NCI-H2107 treated with DMSO at 0.1 percent for 48 hours (cell line): ENCODE data around the gene ELL.
"Not testable (repeated sequence)": the region's sequence is repeated elsewhere in the genome, so short reads cannot be mapped to it uniquely, and the experiment has no call there.

Experiments
- DNase-seq: peaks from one replicate; lab custom pipeline; 2025; ENCODE audit not compliant: unreplicated experiment; lab: John Stamatoyannopoulos, UW

The ELL gene

DNA sequence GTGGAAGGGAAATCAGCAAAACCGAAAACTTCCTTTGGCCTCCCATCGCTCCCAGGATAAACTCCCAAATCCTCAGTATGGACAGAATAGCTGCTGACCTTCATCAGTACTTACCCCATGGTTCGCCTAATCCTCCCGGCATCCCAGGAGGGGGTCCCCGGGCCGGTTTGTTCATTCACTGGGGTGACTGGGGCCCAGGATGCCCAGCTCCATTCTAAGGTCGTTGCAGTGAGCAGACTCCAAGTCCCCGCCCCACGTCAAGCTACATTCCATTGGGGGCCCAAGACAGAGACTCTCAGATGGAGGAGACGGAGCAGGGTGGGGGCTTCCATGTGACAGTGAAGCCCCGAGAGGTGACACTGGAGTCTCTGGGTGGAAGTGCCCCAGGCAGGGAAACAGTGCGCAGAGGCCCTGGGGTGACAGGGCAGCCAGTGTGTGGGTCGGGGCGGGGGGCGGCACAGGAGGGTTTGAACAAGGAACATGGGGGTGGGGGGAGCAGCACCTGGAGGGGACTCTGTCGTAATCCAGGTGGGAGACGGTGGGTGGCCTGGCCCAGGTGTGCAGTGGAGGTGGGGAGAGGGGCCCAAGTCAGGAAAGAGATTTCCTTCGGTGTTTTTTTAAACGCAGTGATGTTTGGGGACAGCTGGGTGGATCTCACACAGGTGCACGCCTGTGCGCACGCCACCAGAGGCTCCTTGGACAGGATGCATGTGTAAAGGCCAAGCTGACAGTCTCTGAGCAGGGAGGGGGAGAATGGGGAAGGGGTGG, 97.6 kb downstream of the ELL start:
- no peak for DNase-seq

DNA sequence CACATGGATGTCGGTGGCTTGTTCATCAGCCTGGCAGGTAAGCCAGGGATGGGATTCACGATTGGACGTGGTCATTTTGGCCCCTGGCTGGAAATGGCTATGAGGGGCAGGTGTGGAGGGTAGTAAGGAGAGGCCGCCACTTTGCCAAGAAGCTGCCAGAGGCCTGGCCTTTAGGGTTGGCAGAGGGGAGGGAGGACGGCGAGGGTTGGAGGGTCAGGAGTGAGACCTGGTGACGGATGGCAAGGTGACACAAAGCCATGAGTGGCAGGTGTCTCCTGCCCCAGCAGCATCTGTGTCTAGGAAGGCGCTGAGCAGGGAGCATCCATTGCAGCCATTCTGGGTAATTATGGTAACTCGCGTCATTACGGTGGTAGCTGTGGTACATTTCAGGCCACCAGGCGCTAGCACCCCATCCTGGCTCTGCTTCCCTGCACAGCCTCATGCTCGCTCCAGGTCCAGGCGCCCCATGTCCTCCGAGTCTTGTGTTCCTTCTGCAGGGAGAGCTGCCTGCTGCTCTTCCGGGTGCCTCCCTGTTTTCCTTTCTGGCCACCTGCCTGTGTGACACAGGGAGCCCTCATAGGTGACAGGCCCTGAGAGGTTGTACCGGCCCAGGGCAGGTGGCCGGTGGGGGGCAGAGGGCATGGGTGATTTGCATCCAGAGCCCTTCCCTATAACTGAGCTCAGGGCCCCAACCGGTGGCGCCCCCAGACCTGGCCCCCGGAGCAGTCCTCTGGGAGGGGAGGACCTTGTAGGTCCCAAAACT, 98.4 kb downstream of the ELL start:
- no peak for DNase-seq

DNA sequence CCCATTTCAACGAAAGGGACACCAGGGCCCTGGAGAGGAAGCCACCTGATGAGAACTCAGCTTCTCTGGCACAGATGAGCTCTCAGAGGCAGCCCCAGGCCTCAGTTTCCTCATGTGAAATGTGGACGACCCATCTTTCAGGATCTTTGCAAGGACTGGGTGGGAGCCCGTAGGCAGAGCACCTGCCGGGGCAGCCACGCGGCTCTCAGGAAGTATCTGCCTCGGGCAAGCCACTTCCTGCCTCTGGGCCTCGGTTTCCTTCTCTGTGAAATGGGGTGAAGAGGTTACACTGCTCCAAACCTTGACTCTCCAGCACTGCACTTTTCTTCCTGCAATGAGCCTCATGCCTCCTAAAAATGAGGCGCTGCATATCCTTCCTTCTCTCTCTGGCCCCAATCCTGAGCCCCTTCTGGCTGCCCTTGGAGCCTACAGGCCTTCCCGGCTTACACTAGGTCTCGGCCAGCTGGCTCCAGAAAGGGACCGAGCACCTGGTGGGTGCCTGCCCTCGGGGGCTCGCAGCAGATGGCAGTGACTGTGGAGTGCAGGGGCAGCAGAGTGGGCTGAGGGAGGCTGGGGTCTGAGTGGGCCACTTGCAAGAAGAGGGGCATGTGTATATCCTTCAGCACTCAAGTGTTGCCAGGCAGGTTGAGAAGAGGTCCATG, 99.2 kb downstream of the ELL start:
- no peak for DNase-seq

DNA sequence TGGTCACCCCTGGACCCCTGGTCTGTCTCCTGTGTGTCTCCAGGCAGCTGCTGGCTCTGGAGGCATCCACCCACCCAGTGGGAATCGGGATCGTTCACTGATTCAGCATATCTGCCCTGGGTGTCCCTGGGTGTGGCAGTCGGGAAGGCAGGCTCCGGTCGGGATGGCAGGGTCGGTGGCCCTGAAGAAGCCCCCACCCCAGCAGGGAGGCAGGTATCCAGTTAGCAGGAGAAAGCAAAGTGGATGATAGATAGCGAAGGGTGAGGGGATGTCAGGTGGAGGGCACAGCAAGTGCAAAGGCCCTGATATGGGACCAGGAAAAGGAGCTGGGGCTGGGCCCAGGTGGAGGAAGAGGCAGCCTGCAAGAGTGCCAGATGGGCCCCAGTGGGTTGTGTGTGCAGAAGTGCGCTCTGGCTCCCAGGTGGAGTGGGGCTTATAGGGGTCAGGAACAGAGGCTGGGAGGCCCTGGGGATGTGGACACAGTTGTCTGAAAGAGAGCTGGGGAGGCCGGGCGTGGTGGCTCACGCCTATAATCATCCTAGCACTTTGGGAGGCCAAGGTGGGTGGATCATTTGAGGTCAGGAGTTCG, 100.4 kb downstream of the ELL start:
- no peak for DNase-seq

DNA sequence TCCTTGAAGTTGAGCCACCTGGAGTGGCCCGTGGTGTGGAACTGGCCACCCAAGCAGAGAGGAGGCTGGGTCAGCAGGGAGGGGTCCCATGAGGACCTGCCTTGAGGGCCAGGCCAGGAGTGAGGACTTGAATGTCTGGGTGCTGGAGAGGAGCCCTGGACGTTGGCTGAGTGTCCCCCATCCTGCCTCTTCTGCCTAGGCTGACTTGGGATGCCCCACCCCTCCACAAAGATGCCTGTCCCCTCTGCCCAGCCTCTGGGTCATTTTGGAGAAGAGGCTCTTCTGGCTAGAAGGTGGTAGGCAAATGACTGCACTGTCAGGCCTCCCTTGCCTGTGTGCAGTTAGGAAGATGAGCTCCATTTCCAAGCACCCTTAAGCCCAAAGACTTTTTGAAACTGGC, 100.9 kb downstream of the ELL start:
- no peak for DNase-seq

DNA sequence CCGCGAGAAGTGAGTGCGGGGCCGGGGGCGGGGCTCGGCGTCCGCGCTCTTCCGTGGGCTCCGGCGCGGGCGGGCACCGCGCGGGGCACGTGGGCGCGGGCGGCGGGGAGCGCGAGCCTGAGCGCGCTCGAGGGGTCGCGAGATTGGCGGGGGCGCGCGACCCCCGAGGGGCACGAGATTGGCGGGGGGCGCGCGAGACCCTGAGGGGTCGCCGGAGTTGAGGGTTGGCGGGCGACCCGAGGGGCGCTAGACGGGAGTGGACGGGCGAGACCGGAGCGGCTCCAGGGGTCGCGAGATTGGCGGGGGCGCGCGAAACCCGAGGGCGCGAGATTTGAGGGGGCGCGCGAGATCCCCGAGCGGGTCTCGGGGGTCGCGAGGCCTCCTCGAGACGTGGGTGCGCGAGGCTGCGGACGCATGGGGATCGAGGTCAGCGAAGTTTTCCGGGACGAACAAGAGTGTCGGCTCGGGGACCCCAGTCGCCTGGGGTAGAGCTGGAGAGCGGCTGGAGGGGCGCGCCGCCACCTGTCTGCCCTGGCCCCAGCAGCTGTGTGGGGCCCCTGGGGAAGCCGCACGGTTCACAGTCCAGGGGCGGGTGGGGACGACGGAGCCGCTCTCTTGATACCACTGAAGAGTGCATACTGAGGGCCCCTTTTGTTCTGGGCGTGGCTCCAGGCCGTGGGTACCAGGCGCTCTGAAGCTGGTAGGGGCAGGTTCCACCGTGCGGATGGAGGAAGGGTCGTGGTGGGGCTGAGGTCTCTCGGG, 102.0 kb downstream of the ELL start:
- DNase-seq = no peak

DNA sequence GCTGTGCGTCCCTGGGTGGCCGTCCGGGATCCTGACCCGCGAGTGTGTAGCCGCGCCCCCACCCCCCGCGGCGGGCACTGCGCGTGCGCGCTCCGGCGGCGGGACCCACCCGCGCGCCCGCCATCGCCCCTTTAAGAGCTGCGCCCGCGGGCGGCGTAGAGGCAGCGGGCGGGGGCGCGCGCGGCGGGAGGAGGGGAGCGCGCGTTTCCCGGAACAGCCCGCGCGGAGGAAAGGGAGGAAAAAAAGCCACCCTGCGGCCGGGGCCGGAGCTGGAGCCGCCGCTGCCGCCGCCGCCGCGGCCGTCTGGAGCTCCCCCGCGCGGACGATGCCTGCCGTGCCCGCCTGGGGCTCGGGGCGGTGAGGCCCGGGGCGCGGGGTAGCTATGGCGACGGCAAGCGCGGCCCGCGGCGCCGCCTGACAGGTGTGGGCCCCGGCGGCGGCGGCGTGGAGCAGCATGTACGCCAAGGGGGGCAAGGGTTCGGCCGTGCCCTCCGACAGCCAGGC, 102.6 kb downstream of the ELL start, which contains the start of gene SSBP4:
Gene SSBP4 (plus strand): TSS at position 204 of the 504 bp plus-strand sequence. CDS start 251 bp downstream, at position 455.
- peak; percentile 17 for DNase-seq

DNA sequence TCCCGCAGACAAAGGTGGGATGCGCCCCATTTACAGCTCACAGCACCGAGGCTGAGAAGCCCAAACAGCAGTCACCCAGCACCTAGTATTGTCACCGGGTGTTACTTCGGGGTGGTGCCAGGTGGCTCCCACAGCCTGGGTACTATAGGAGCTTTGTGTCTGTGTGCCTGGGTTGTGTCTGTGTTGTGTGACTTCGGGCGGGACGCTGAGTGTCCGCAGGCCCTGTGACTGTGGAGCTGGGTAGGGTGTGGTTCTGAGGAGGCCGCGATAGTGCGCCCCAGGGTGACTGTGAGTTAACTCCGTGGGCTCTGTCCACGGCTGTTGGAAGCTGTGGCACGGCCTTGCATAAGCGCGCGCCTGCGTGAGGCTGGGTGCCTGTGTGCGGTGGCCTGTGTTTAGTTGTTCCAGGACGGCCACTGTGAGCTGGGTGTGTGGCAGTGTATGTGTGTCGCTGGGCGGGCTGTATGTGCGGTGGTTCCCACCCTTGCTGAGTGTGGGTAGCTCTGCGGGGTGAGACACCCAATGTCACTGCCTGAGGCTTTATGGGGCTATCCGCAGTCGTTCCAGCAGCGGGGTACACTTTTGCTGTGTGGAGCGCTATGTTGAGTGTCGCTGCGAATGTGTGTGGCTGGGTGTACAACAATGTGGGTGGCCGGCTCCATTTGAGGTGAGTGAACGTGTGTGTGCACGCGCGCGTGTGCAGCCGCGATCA, 103.2 kb downstream of the ELL start:
- DNase-seq = no peak

DNA sequence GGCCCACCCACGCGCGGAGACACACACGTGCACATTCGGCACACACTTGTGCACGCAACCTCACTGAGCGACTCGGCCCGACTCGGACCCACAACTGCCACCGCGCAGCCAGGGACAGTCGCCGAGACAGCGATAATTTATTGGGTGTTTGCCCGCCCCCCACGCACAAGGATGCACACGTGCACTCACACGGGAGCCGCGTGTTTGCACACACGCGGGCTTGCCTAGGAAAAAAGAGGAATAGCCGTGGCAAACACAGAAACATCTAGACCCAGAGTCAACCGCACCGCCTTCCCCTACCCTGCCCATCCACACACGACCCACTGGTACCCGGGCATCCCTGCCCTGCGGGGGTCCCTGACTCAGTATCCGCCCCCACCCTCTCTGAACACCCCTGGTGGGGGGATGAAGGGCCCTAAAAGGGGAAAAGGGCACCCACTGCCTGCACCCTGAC, 103.8 kb downstream of the ELL start:
- no peak for DNase-seq

DNA sequence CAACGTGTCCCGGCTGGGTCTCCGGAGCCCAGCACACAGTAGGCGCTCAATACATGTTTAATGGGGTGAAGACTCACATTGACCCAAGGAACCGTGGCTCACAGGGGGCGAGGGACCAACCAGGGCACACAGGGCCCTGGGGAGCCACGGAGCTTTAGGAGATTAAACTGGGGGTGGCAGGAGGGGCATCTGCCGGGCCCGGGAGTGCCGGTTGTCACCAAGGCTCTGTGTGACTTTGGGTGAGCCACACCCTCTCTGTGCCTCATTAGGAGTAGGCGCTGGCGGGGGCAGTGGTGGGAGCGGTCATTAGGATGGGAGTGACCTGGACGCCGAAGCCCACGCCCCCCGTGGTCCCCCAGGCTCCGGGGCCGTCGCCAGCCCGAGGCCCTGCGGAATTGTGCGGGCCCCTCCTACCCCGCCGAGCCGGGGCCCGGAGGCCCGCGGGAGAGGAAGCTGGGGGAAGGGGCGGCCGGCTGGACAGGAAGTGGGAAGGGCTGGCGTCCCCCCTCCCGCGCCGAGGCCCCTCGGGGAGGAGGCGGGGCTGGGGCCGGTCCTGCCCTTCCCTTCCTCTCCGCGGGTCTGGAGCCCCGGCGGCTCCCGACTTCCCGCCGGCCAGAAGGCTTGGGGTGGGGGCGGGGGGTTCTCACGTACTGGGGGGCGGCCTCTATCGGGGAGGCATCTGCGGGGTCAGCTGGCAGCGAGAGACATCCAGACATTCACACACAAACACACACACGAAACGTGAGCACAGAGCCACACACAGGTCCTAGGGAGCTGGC, 104.4 kb downstream of the ELL start:
- DNase-seq = no peak

DNA sequence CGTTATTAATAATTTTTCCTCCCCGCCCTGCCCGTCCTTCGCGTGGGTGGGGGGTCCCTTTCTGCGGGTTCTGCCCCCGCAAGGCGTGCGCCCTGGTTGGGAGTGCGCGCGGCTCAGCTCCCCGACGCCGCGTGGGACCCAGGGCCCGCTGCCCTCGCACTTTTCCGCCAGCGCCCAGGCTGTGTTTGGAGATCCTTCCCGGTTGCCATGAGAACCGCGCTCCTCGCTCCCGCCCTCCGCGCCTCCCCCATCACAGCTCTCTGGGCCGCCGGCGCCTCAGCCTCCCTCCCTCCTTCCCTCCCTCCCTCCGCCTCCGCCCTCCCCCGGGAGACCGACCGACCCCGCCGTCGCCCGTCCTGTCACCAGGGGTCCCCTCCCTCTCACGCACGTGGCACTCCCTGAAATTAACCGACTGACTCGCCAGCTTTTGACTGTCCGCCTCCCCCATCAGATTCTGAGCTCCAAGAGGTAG, 105.1 kb downstream of the ELL start:
- DNase-seq = no peak

DNA sequence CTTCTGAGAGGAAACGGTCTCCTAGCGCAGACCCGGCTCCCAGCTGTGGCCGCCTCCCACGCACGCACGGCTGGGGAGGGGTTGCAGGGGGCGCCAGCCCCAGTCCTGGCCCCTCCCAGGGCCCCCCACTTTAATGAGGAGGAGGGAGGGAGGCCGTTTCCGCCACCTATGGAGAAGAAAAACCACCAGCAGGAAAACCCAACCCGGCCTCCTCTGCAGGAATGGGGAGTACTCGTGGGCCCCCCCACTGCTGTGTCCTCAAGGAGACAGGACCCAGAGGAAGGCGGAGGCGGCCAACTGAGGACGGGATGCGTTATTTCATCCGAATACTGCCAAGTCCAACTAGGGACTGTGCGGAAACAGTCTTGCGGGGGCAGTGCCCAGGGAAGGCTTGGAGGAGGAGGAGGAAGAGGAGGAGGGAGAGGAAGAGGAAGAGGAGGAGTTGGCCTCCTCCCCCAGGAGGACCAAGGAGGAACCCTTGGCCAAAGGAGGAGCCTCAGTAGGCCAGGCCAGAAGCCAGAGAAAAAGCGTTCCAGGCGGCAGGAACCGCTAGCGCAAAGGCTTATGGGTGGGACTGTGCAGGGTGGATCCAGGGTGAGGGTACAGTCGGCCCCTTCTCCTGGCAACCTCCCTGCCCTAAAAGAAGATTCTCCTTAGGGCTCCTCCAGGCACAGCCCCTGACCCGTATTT, 106.5 kb downstream of the ELL start:
- DNase-seq = no peak

DNA sequence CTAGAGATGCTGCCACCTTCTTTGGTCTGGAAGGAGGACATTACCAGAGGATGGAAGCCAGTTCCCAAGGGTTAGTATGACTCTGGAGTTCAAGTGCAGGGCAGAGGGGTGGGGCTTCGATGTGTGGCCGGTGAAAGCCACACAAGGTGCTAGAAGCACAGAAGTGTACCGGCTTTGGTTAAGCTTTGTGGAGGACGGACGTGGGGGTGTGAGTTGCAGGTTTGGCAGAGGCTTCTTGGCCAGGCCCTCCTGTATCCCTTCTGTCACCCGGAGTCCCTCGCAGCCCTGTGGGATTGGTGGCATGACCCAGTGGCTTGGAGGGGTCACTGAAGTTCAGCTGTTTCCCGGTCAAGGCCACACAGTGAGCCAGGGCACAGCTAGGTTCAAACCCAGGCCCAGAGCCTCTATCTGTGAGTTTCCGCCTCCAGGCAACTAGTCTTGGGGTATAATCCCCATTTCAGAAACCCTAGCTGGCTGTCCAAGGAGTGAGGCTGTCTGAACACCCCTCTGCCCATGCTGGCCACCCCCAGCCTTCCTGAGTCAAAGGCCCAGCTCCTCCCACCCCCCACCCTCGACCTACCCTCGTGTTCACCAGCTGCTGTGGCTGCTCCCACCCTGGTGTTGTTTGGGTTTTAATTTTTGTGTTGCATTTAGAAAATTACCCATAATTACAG, 107.2 kb downstream of the ELL start:
- DNase-seq = no peak

DNA sequence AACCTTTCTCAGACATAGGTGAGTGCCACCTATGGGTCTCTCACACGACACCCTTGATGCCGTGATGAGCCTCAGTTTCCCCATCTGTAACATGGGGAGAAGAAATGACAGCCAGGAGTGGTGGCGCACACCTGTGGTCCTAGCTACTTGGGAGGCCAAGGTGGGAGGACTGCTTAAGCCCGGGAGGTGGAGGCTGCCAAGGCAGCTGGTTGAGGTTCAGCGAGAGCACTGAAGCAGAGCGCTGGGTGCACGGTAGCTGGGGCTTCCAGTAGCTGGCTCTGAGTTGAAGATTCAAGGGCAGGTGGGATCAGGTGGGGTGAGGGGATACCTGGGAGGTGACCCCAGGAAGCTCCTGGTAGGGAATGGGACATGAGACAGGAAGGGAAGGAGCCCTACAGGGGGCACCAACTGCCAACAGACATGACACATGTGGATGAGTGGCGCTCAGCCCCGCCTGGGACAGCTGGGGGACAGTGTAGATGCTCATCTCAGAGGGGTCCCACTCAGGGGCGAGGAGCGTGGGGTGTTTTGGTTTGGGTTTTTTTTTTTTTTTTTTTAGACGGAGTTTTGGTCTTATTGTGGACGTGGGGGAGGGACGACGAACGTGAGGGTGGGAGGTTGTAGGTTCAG, 109.1 kb downstream of the ELL start:
- DNase-seq = no peak

DNA sequence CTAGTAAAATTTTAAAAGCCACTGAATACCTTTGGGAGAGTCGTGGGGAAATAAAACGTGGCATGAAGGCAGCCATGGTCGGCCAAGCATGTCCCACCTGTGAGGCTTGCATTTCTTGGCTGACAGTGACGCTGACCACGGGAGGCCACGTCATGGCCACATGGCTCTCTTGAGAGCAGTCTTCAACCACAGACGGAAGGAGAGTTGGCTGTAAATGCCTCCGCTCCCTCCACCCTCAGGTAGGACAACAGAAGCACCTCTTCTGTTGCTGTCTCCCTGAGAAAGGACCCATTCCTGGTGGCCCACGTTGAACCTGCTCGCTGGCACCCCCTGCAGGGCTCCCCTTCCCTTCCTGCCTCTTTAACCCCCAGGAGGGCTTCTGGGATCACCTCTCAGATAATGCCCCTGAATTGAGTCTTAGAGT, 113.8 kb downstream of the ELL start:
- DNase-seq = peak; percentile 16

DNA sequence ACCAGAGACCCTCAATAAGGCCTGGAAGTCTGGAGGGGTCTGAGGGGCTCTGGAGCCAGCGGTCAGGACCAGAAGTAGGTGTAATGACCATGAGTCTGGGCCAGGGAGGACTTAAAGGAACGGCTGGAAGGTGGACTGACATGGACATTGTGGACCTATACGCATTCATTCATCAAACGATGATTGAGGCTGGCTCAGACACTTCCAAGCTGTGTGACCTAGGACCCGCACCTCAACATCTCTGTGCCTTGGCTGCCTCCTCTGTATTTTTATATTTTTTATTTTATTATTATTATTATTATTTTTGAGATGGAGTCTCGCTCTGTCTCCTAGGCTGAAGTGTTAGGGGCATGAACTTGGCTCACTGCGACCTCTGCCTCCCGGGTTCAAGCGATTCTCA, 115.1 kb downstream of the ELL start:
- DNase-seq = no peak

DNA sequence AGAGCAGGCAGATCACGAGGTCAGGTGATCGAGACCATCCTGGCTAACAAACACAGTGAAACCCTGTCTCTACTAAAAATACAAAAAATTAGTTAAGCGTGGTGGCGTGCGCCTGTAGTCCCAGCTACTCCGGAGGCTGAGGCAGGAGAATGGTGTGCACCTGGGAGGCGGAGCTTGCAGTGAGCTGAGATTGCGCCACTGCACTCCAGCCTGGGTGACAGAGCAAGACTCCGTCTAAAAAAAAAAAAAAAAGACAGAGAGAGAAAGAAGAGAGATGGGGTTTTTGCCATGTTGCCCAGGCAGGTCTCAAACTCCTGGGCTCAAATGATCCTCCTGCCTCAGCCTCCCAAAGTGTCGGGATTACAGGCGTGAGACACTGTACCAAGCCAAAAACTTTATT, 116.1 kb downstream of the ELL start:
- not testable (repeated sequence) for DNase-seq
